CD4-positive, CD25-positive, alpha-beta regulatory T cell (primary cell): Measurements from ENCODE around the gene CACNA2D3. TPM values are rescaled to one million over a fixed set of nuclear protein-coding genes. Genes with fewer than 3 reads are reported as not detected.

Experiments used
- ATAC-seq, 2 donors: fragments of 150-1000 bp; cut with Tn5 transposase; one replicate each; pipeline ENCODE4 v1.10.0; 2021; ENCODE audit warnings: low read depth in 2 of 2, moderate number of reproducible peaks in 2 of 2, moderate library complexity in 1 of 2
- DNase-seq, 3 donors: peaks; one replicate each; pipeline versions ENCODE4 v3.0.0 to v3.0.0-alpha.2; 2012 to 2022; ENCODE audit warnings: mixed read lengths in 1 of 3
- H3K27ac ChIP-seq: one replicate; pipeline ENCODE4 v1.7.0; 2013; ENCODE audit warnings: mild to moderate bottlenecking, low read length; ENCODE audit not compliant: insufficient read depth, poor library complexity, severe bottlenecking
- H3K27me3 ChIP-seq: one replicate; pipeline ENCODE4 v1.7.0; 2013; ENCODE audit warnings: low read length; ENCODE audit not compliant: control insufficient read depth, insufficient read depth
- H3K36me3 ChIP-seq: one replicate; pipeline ENCODE4 v1.7.0; 2013; ENCODE audit warnings: mild to moderate bottlenecking, low read length, moderate library complexity; ENCODE audit not compliant: control insufficient read depth, insufficient read depth
- H3K4me1 ChIP-seq: 2 replicates; pipeline ENCODE4 v1.7.0; 2013; ENCODE audit warnings: mild to moderate bottlenecking, low read length; ENCODE audit not compliant: insufficient read depth, control insufficient read depth, poor library complexity, severe bottlenecking
- H3K4me3 ChIP-seq: one replicate; pipeline ENCODE4 v1.7.0; 2013; ENCODE audit warnings: low read depth, mild to moderate bottlenecking, low read length, moderate library complexity
- H3K9me3 ChIP-seq, 2 experiments: 1 replicate in 1 of 2; 2 replicates in 1 of 2; pipeline ENCODE4 v1.7.0; 2013; ENCODE audit warnings: low read length in 2 of 2, mild to moderate bottlenecking in 1 of 2, moderate library complexity in 1 of 2; ENCODE audit not compliant: control insufficient read depth in 2 of 2
- H3K27ac Mint-ChIP-seq, 3 donors: one replicate each; pipeline ENCODE4 v1.8.0; 2020 to 2022; ENCODE audit warnings: mild to moderate bottlenecking in 3 of 3, mixed read lengths in 3 of 3, moderate library complexity in 2 of 3
- H3K27me3 Mint-ChIP-seq: one replicate; pipeline ENCODE4 v1.8.0; 2022; ENCODE audit warnings: mild to moderate bottlenecking, mixed read lengths
- H3K36me3 Mint-ChIP-seq: one replicate; pipeline ENCODE4 v1.8.0; 2020; ENCODE audit warnings: mixed read lengths
- H3K4me1 Mint-ChIP-seq, 4 donors: one replicate each; pipeline ENCODE4 v1.8.0; 2020 to 2022; ENCODE audit warnings: mixed read lengths in 4 of 4, mild to moderate bottlenecking in 1 of 4
- H3K4me3 Mint-ChIP-seq, 4 donors: one replicate each; pipeline ENCODE4 v1.8.0; 2020 to 2022; ENCODE audit warnings: mild to moderate bottlenecking in 4 of 4, mixed read lengths in 4 of 4, moderate library complexity in 3 of 4
- H3K9me3 Mint-ChIP-seq, 7 donors: one replicate each; pipeline ENCODE4 v1.8.0; 2020 to 2022; ENCODE audit warnings: mixed read lengths in 7 of 7, mild to moderate bottlenecking in 3 of 7, moderate library complexity in 2 of 7
- polyA plus RNA-seq, 4 donors: library from polyadenylated mRNA; unstranded; fragments of 300-500 nt; fragmentation: Illumina TruSeq; gene quantifications; one replicate each; pipeline ENCODE4 v1.2.3, GENCODE V29; 2021
- total RNA-seq: library from RNA; stranded (reverse); gene quantifications from one replicate; pipeline ENCODE4 v1.2.3, GENCODE V29; 2022

CACNA2D3 gene
- total and polyA plus RNA-seq, 5 donors from 2014 or later, result not detected

DNA sequence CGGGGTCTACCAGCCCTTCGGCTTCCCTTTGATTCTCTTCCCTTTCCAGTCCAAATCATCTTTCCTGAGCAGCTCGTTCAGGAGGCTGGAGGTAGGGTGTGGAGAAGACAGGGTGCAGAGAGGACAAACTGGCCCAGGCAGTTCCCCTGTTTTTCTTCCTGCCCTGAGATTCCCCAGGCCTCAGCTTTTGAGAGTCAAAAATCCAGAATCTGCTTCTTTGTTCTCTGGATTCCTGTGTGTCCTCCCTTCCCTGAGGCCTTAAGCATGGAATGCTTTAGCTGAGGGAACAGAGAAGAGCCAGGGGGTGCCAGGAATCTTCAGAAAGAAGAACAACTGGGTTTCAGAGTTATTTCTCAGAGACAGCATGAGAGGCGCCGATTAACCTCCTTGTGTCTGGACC lies 832.2 kb downstream of the CACNA2D3 start:
- no peaks in the 10 kb centered on the region for H3K9me3 Mint-ChIP-seq
- Histone ChIP-seq H3K4me3 (no peak overlapping the region), H3K27ac (no peak overlapping the region), H3K9me3 (no peaks in the 10 kb centered on the region), H3K36me3 (no peaks in the 10 kb centered on the region), H3K4me1 (no peaks in the 10 kb centered on the region), H3K27me3 (no peaks in the 10 kb centered on the region)
- no peaks in the 10 kb centered on the region for H3K36me3 Mint-ChIP-seq
- H3K4me3 Mint-ChIP-seq, result no peak overlapping the region
- H3K27me3 Mint-ChIP-seq, result no peaks in the 10 kb centered on the region
- no peaks in the 10 kb centered on the region for H3K4me1 Mint-ChIP-seq
- ATAC-seq (no peak), DNase-seq (no peak)
- H3K27ac Mint-ChIP-seq, result no peak overlapping the region

DNA sequence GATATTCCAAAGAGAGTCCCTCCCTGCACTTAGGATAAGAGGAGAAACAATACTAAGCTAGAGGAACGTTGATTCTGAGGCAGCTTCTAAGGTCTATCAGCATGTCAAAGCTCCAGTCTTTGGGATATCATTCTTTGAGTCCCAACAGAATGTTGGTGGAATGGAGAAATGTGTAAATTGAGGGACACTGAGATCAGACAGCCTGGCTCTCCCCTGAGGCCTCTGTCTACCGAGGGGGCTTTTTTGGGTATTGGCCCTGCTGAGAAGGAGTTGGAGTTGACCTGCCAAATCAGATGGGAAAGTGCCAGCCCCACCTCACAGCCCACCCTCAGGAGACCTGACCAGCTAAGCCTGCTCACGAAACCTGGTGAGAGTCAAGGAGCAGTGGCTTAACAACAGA lies 833.1 kb downstream of the CACNA2D3 start:
- H3K27me3 ChIP-seq, result no peaks in the 10 kb centered on the region
- no peak overlapping the region for H3K4me3 ChIP-seq
- no peaks in the 10 kb centered on the region for H3K36me3 Mint-ChIP-seq
- H3K4me3 Mint-ChIP-seq, result no peak overlapping the region
- H3K36me3 ChIP-seq, result no peaks in the 10 kb centered on the region
- no peaks in the 10 kb centered on the region for H3K4me1 ChIP-seq
- H3K27ac Mint-ChIP-seq, result no peak overlapping the region
- no peaks in the 10 kb centered on the region for H3K9me3 Mint-ChIP-seq
- no peaks in the 10 kb centered on the region for H3K9me3 ChIP-seq
- DNase-seq, result no peak
- no peaks in the 10 kb centered on the region for H3K27me3 Mint-ChIP-seq
- H3K27ac ChIP-seq, result no peak overlapping the region
- H3K4me1 Mint-ChIP-seq, result no peaks in the 10 kb centered on the region
- no peak for ATAC-seq

DNA sequence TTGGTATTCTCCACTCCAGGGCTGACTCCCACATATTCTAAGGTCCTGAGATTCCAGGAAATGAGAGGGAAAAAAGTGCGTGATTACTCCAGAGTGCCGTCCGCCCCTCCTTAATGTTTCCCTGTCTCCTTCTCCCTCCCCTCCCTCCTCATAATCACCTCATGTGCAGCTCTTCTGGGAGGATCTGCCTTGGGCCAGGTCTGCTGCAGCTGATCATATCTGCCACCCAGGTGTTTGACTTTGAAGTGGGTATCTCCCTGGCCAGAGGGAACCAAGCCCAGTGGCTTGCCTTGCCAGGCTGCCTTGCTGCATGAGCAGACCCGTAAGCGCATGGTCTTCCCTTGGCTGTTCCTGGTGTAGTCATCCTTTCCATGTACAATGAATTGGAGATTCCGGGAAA lies 833.6 kb downstream of the CACNA2D3 start:
- ATAC-seq, result no peak
- Histone ChIP-seq H3K4me1 (no peaks in the 10 kb centered on the region), H3K27ac (no peak overlapping the region), H3K27me3 (no peaks in the 10 kb centered on the region), H3K4me3 (no peak overlapping the region), H3K36me3 (no peaks in the 10 kb centered on the region), H3K9me3 (no peaks in the 10 kb centered on the region)
- H3K27ac Mint-ChIP-seq, result no peak overlapping the region
- no peaks in the 10 kb centered on the region for H3K4me1 Mint-ChIP-seq
- H3K4me3 Mint-ChIP-seq, result no peak overlapping the region
- H3K27me3 Mint-ChIP-seq, result no peaks in the 10 kb centered on the region
- no peaks in the 10 kb centered on the region for H3K9me3 Mint-ChIP-seq
- DNase-seq, result no peak
- H3K36me3 Mint-ChIP-seq, result no peaks in the 10 kb centered on the region

DNA sequence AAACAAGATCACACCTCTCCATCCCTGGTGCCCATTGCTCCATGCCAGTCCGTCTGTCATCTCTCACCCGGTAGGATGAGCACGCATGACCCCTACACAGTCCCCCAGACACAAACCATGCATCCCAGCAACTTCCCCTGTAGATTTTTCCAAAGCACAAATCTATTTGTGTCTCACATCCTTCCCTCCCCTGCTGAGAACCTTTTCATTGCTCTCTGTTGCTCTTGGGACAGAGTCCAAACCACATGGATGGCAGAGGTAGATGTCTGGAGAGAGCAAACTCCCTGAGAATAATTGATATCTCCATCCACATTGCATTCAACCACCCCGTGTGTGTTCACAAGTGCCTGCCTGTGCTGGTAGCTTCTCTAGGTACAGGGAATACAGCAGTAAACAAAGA lies 835.4 kb downstream of the CACNA2D3 start:
- no peaks in the 10 kb centered on the region for H3K36me3 Mint-ChIP-seq
- ATAC-seq (no peak), DNase-seq (no peak)
- H3K4me3 Mint-ChIP-seq, result no peak overlapping the region
- no peaks in the 10 kb centered on the region for H3K4me1 Mint-ChIP-seq
- H3K27me3 Mint-ChIP-seq, result no peaks in the 10 kb centered on the region
- no peaks in the 10 kb centered on the region for H3K9me3 ChIP-seq
- no peak overlapping the region for H3K27ac Mint-ChIP-seq
- H3K27me3 ChIP-seq, result no peaks in the 10 kb centered on the region
- no peaks in the 10 kb centered on the region for H3K4me1 ChIP-seq
- no peaks in the 10 kb centered on the region for H3K36me3 ChIP-seq
- H3K4me3 ChIP-seq, result no peak overlapping the region
- no peak overlapping the region for H3K27ac ChIP-seq
- H3K9me3 Mint-ChIP-seq, result no peaks in the 10 kb centered on the region

DNA sequence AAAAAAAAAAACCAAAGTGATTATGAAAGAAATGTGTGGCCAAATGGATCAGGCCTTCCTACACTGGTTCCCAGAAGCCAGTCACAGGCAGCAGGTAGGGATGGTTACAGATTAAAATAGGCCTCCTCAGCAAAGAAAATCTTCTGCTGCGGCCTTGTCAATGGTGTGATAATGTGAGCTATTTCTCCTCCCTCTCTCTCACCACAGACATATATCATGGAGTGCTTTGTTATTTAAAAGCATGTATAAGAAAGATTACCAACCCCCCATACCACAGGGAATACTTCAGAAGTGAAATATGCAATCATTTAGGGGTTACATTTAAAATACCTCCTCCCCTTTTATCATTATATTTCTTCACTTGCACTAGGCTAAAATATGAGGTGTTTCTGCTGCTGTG lies 837.7 kb downstream of the CACNA2D3 start:
- Mint-ChIP-seq H3K9me3 (peaks cover 0 to 3% (median 0%) of the 10 kb centered on the region in 7 donors), H3K27ac (no peak overlapping the region), H3K27me3 (no peaks in the 10 kb centered on the region), H3K4me1 (no peaks in the 10 kb centered on the region), H3K4me3 (no peak overlapping the region), H3K36me3 (no peaks in the 10 kb centered on the region)
- Histone ChIP-seq H3K9me3 (no peaks in the 10 kb centered on the region), H3K4me3 (no peak overlapping the region), H3K27me3 (no peaks in the 10 kb centered on the region), H3K4me1 (no peaks in the 10 kb centered on the region), H3K27ac (no peak overlapping the region), H3K36me3 (no peaks in the 10 kb centered on the region)
- no peak for DNase-seq
- ATAC-seq, result no peak

DNA sequence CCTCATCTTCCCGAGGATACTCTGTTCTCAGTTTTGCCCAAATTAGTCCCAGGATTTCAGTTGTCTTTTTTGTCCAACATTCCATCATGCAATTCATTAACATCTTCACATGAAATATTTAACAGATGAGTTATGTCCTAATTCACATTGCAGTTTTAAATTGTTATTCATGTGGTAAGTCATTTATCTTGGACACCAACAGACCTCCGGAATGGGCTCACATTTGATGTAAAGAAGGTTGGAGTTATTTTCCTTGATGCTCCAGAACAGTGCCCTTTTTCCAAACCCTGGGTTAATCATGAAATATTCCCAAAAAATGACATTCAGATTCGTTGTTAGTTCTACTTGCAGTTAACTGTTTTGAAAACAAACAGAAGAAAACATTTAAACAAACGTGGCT lies 838.3 kb downstream of the CACNA2D3 start:
- no peaks in the 10 kb centered on the region for H3K36me3 Mint-ChIP-seq
- H3K27ac Mint-ChIP-seq, result no peak overlapping the region
- H3K27me3 ChIP-seq, result no peaks in the 10 kb centered on the region
- no peak overlapping the region for H3K4me3 ChIP-seq
- no peak for ATAC-seq
- DNase-seq, result no peak
- H3K4me3 Mint-ChIP-seq, result no peak overlapping the region
- no peaks in the 10 kb centered on the region for H3K4me1 Mint-ChIP-seq
- H3K27ac ChIP-seq, result no peak overlapping the region
- H3K9me3 ChIP-seq, result no peaks in the 10 kb centered on the region
- no peaks in the 10 kb centered on the region for H3K36me3 ChIP-seq
- peaks cover 5% of the 10 kb centered on the region for H3K27me3 Mint-ChIP-seq
- peaks cover 0 to 5% (median 0%) of the 10 kb centered on the region in 7 donors for H3K9me3 Mint-ChIP-seq
- H3K4me1 ChIP-seq, result no peaks in the 10 kb centered on the region

DNA sequence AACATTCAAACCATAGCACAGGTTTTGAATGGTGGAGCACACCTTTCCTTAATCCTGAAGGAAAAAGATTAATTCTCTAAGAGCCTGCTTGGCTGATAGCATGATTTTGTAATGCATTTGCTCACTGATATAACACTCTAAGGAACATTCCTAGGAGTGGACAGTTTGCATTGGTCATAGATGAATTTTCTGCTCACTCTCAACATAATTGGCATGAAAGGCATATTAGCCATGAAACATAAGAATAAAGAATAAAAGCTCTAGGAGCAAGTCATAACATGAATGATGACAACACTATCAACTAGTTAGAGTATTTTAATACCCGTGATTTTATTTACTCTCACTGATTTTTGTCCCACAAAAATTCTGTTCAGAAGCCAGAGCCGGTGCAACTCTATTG lies 839.8 kb downstream of the CACNA2D3 start:
- no peak for ATAC-seq

DNA sequence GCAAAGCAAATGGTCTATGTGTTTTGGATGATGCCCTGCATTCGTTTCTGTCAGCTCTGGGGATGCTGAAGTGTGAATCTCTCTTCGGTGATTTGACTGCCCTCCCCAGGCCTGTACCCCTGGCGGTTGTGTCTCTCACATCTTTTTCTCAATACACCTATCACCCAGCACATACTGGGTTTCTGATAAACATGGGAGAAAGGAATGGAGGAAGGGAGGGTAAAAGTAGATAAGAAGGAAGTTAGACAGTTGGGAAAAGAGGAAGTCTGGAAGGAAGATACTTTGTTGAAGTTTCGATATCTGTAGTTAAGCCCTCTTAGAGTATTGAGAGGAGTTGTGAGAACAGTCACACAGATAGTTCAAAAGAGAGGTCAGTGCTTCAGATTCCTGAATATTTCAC lies 841.3 kb downstream of the CACNA2D3 start:
- no peaks in the 10 kb centered on the region for H3K9me3 ChIP-seq
- no peaks in the 10 kb centered on the region for H3K36me3 ChIP-seq
- H3K27ac ChIP-seq, result no peak overlapping the region
- H3K4me3 Mint-ChIP-seq, result no peak overlapping the region
- no peak for ATAC-seq
- peaks cover 6% of the 10 kb centered on the region for H3K27me3 Mint-ChIP-seq
- no peak overlapping the region for H3K27ac Mint-ChIP-seq
- H3K4me1 ChIP-seq, result no peaks in the 10 kb centered on the region
- H3K4me3 ChIP-seq, result no peak overlapping the region
- H3K9me3 Mint-ChIP-seq, result peaks cover 0 to 5% (median 0%) of the 10 kb centered on the region in 7 donors
- no peak for DNase-seq
- H3K4me1 Mint-ChIP-seq, result no peaks in the 10 kb centered on the region
- H3K36me3 Mint-ChIP-seq, result no peaks in the 10 kb centered on the region
- no peaks in the 10 kb centered on the region for H3K27me3 ChIP-seq

More for the DNA sequence above, 839.8 kb downstream of the CACNA2D3 start:
- no peak overlapping the region for H3K27ac ChIP-seq
- Mint-ChIP-seq H3K9me3 (peaks cover 0 to 5% (median 0%) of the 10 kb centered on the region in 7 donors), H3K27ac (no peak overlapping the region), H3K36me3 (no peaks in the 10 kb centered on the region), H3K4me1 (no peaks in the 10 kb centered on the region), H3K27me3 (peaks cover 6% of the 10 kb centered on the region), H3K4me3 (no peak overlapping the region)
- H3K36me3 ChIP-seq, result no peaks in the 10 kb centered on the region
- no peaks in the 10 kb centered on the region for H3K27me3 ChIP-seq
- no peaks in the 10 kb centered on the region for H3K4me1 ChIP-seq
- H3K9me3 ChIP-seq, result no peaks in the 10 kb centered on the region
- no peak overlapping the region for H3K4me3 ChIP-seq
- no peak for DNase-seq
